IMR-90 (cell line): Measurements from ENCODE around the gene DNAJC17. TPM values are rescaled to one million over a fixed set of nuclear protein-coding genes. Genes with fewer than 3 reads are reported as not detected.

Source experiments
- ATAC-seq: fragments of 200-7000 bp; cut with Tn5 transposase; 2 replicates; pipeline ENCODE4 v1.9.1; 2020; ENCODE audit warnings: low read depth, mild to moderate bottlenecking, moderate library complexity
- BruUV-seq: library from RNA; stranded (reverse); fragments of 400-500 nt; replicated peaks from 2 replicates; lab custom pipeline; 2021; lab: Mats Ljungman, UMichigan
- CTCF ChIA-PET: fragments of 300-600 bp; formaldehyde crosslinking; extraction: SDS; loops from one replicate; lab custom pipeline; 2021; ENCODE audit warnings: antibody characterized with exemption; lab: Yijun Ruan, JAX
- POLR2A ChIA-PET: fragments of 300-600 bp; sonication (Branson Sonifier 250); formaldehyde crosslinking; loops from one replicate; lab custom pipeline; 2022; ENCODE audit warnings: antibody characterized with exemption; ENCODE audit not compliant: unreplicated experiment; lab: Charles Lee
- DNase-seq: peaks from one replicate; pipeline ENCODE4 v3.0.0; 2013
- H2AFZ ChIP-seq: replicated peaks from 2 replicates; pipeline ENCODE3; 2013; ENCODE audit warnings: low read length, mild to moderate bottlenecking; ENCODE audit not compliant: poor library complexity
- H2AK5ac ChIP-seq: 2 replicates; pipeline ENCODE4 v1.6.1; 2013; ENCODE audit warnings: low read depth, low read length, inconsistent platforms
- H2AK9ac ChIP-seq: replicated peaks from 2 replicates; pipeline ENCODE3; 2013; ENCODE audit warnings: mild to moderate bottlenecking, low read depth, low read length, moderate library complexity; ENCODE audit not compliant: poor library complexity
- H2BK120ac ChIP-seq: 2 replicates; pipeline ENCODE4 v1.6.1; 2013; ENCODE audit warnings: low read depth, low read length, inconsistent platforms
- H2BK15ac ChIP-seq: 3 replicates; pipeline ENCODE4 v1.6.1; 2013; ENCODE audit warnings: low read depth, low read length, inconsistent platforms
- H2BK20ac ChIP-seq: 2 replicates; pipeline ENCODE4 v1.6.1; 2013; ENCODE audit warnings: low read depth, mild to moderate bottlenecking, inconsistent platforms, low read length, moderate library complexity
- H2BK5ac ChIP-seq: 2 replicates; pipeline ENCODE4 v1.6.1; 2013; ENCODE audit warnings: mild to moderate bottlenecking, low read depth, low read length, inconsistent platforms; ENCODE audit not compliant: poor library complexity, severe bottlenecking
- H3K14ac ChIP-seq: replicated peaks from 2 replicates; pipeline ENCODE4 v1.6.1; 2013; ENCODE audit warnings: low read depth, low read length, inconsistent platforms
- H3K18ac ChIP-seq: 2 replicates; pipeline ENCODE4 v1.6.1; 2013; ENCODE audit warnings: low read depth, low read length, control low read depth
- H3K23ac ChIP-seq: 2 replicates; pipeline ENCODE4 v1.6.1; 2013; ENCODE audit warnings: low read depth, low read length, inconsistent platforms
- H3K27ac ChIP-seq: 2 replicates; pipeline ENCODE4 v1.5.1; 2013; ENCODE audit warnings: mild to moderate bottlenecking, control low read depth, low read length; ENCODE audit not compliant: insufficient read depth
- H3K27me3 ChIP-seq: 2 replicates; pipeline ENCODE4 v1.6.1; 2013; ENCODE audit warnings: low read length; ENCODE audit not compliant: control insufficient read depth, insufficient read depth
- H3K36me3 ChIP-seq: 2 replicates; pipeline ENCODE4 v1.6.1; 2013; ENCODE audit warnings: low read length, mixed read lengths; ENCODE audit not compliant: control insufficient read depth, insufficient read depth
- H3K4ac ChIP-seq: 2 replicates; pipeline ENCODE4 v1.6.1; 2013; ENCODE audit warnings: low read depth, low read length, inconsistent platforms
- H3K4me1 ChIP-seq: 2 replicates; pipeline ENCODE4 v1.6.1; 2013; ENCODE audit warnings: low read length, mixed read lengths; ENCODE audit not compliant: control insufficient read depth, insufficient read depth
- H3K4me2 ChIP-seq: 2 replicates; pipeline ENCODE4 v1.6.1; 2013; ENCODE audit warnings: low read depth, mild to moderate bottlenecking, control low read depth, low read length, moderate library complexity
- H3K4me3 ChIP-seq: 2 replicates; pipeline ENCODE4 v1.5.1; 2013; ENCODE audit warnings: low read depth, mild to moderate bottlenecking, control low read depth, low read length, moderate library complexity; ENCODE audit not compliant: insufficient read depth
- H3K56ac ChIP-seq: 2 replicates; pipeline ENCODE4 v1.6.1; 2013; ENCODE audit warnings: low read length, inconsistent platforms; ENCODE audit not compliant: insufficient read depth; ENCODE audit errors: extremely low read depth
- H3K79me1 ChIP-seq, 2 experiments: 2 replicates each; pipeline ENCODE4 v1.6.1; 2013; ENCODE audit warnings: low read length in 2 of 2, inconsistent platforms in 1 of 2, low read depth in 1 of 2
- H3K9ac ChIP-seq: 2 replicates; pipeline ENCODE4 v1.6.1; 2013; ENCODE audit warnings: low read depth, low read length, control low read depth
- H3K9me1 ChIP-seq: 2 replicates; pipeline ENCODE4 v1.6.1; 2013; ENCODE audit warnings: low read length, inconsistent platforms; ENCODE audit not compliant: insufficient read depth
- H3K9me3 ChIP-seq: 2 replicates; pipeline ENCODE4 v1.6.1; 2013; ENCODE audit warnings: low read length; ENCODE audit not compliant: control insufficient read depth, insufficient read depth
- H4K20me1 ChIP-seq: 2 replicates; pipeline ENCODE4 v1.6.1; 2013; ENCODE audit warnings: low read length, inconsistent platforms; ENCODE audit not compliant: insufficient read depth
- H4K5ac ChIP-seq: 2 replicates; pipeline ENCODE4 v1.6.1; 2013; ENCODE audit warnings: mild to moderate bottlenecking, low read depth, low read length, control low read depth
- H4K8ac ChIP-seq, 2 experiments: 2 replicates each; pipeline ENCODE4 v1.6.1; 2013; ENCODE audit warnings: low read depth in 2 of 2, low read length in 2 of 2, control low read depth in 1 of 2, inconsistent platforms in 1 of 2
- H4K91ac ChIP-seq: 2 replicates; pipeline ENCODE4 v1.6.1; 2013; ENCODE audit warnings: low read depth, low read length, inconsistent platforms; ENCODE audit not compliant: insufficient read depth
- BHLHE40 ChIP-seq: fragments of 150-350 bp; IDR thresholded peaks from 2 replicates; pipeline ENCODE4 v1.6.1; 2016; ENCODE audit warnings: mild to moderate bottlenecking, low read depth, low read length
- CHD1 ChIP-seq: IDR thresholded peaks from 2 replicates; pipeline ENCODE4 v1.6.1; 2012; ENCODE audit warnings: low read depth, low read length, improper control_type of control experiment
- CTCF ChIP-seq: conservative IDR thresholded peaks from 2 replicates; pipeline ENCODE4 v1.5.1; 2012; ENCODE audit warnings: mild to moderate bottlenecking, low read depth, low read length, improper control_type of control experiment
- ELK1 ChIP-seq: fragments of 150-350 bp; IDR thresholded peaks from 2 replicates; pipeline ENCODE4 v1.6.1; 2016; ENCODE audit warnings: low read depth, mild to moderate bottlenecking, low read length, moderate library complexity, borderline replicate concordance
- FOS ChIP-seq: fragments of 150-350 bp; IDR thresholded peaks from 2 replicates; pipeline ENCODE4 v1.6.1; 2016; ENCODE audit warnings: low read depth, low read length
- MXI1 ChIP-seq: IDR thresholded peaks from 2 replicates; pipeline ENCODE4 v1.6.1; 2012; ENCODE audit warnings: low read depth, mild to moderate bottlenecking, low read length, moderate library complexity, borderline replicate concordance
- POLR2A ChIP-seq: IDR thresholded peaks from 2 replicates; pipeline ENCODE4 v1.6.1; 2012; ENCODE audit warnings: mild to moderate bottlenecking, low read depth, low read length
- RAD21 ChIP-seq: IDR thresholded peaks from 2 replicates; pipeline ENCODE4 v1.6.1; 2012; ENCODE audit warnings: low read length, improper control_type of control experiment
- RCOR1 ChIP-seq: IDR thresholded peaks from 2 replicates; pipeline ENCODE4 v1.6.1; 2012; ENCODE audit warnings: mild to moderate bottlenecking, low read length, improper control_type of control experiment; ENCODE audit not compliant: insufficient replicate concordance
- RFX5 ChIP-seq: IDR thresholded peaks from 2 replicates; pipeline ENCODE4 v1.8.0; 2012; ENCODE audit warnings: low read depth, mild to moderate bottlenecking, low read length, moderate library complexity
- SMC3 ChIP-seq: fragments of 150-350 bp; IDR thresholded peaks from 2 replicates; pipeline ENCODE4 v1.6.1; 2016; ENCODE audit warnings: low read depth, mild to moderate bottlenecking, antibody characterized with exemption, low read length, moderate library complexity
- WGBS, 2 experiments: methylation state at CpG; one replicate each; pipeline versions ENCODE4 v1.1.5 to v1.1.7; 2013; ENCODE audit warnings: missing lambda C conversion rate in 2 of 2; ENCODE audit not compliant: insufficient read length in 1 of 2; ENCODE audit errors: extremely low coverage in 2 of 2; 5-methylcytosine and 5-hydroxymethylcytosine counted together
- dilution Hi-C: fragments of 300-500 bp; cut with HindIII; formaldehyde crosslinking; loops from one replicate; pipeline ENCODE4 v1.14.3; 2018; ENCODE audit warnings: low sequenced_read_pairs; ENCODE audit not compliant: unreplicated experiment
- in situ Hi-C: fragments of 300-500 bp; cut with MboI; formaldehyde crosslinking; loops from 3 replicates; pipeline ENCODE4 v1.14.3; 2019; ENCODE audit warnings: low sequenced_read_pairs, inconsistent platforms, mixed read lengths
- intact Hi-C: fragments of 100-400 bp; cut with micrococcal nuclease; formaldehyde crosslinking; loops from 2 replicates; pipeline ENCODE4 v1.10.0; 2022
- polyA plus RNA-seq, 3 experiments: library from polyadenylated mRNA; depleted of rRNA; stranded (reverse); fragments of >200 nt; gene quantifications; 2 replicates each; pipeline ENCODE4 v1.2.3, GENCODE V29; 2012; ENCODE audit warnings: low replicate concordance in 1 of 3
- total RNA-seq: library from RNA; depleted of rRNA; stranded (reverse); fragments of >200 nt; gene quantifications from 2 replicates; pipeline ENCODE4 v1.2.3, GENCODE V29; 2012

DNAJC17 gene
- total and polyA plus RNA-seq, 2 of the 4 experiments (the other 2 are of a cell fraction) = 58.6 to 107 TPM

- Histone ChIP-seq H3K23ac (no peak overlapping the region), H2BK120ac (no peak overlapping the region), H2AK9ac (no peak overlapping the region), H2BK15ac (no peak overlapping the region), H2BK20ac (no peak overlapping the region), H4K20me1 (0 out of 2 replicates have a peak, but pooled peaks cover 5% of the 10 kb centered on the region), H3K79me1 (peaks cover 6 to 44% of the 10 kb centered on the region in 2 experiments; a peak in 3 of 4 replicates), H2AFZ (no peak overlapping the region), H3K14ac (no peak overlapping the region), H4K91ac (no peak overlapping the region), H3K4me3 (no peak overlapping the region), H4K8ac (no peak overlapping the region), H3K56ac (no peak overlapping the region), H3K4me1 (no peaks in the 10 kb centered on the region; the same call in 1 of the 2 replicates), H4K5ac (no peak overlapping the region), H3K36me3 (peaks cover 30% of the 10 kb centered on the region), H2BK5ac (no peak overlapping the region), H3K9ac (no peak overlapping the region), H3K4me2 (no peak overlapping the region), H3K18ac (no peak overlapping the region), H3K27ac (no peak overlapping the region), H3K9me1 (no peaks in the 10 kb centered on the region), H3K9me3 (no peaks in the 10 kb centered on the region), H3K27me3 (no peaks in the 10 kb centered on the region), H2AK5ac (no peak overlapping the region), H3K4ac (no peak overlapping the region)
- WGBS, 2 experiments = no CpG with 5 or more reads among the region's 4 CpGs
- TF ChIP-seq SMC3 = no peak
- TF ChIP-seq CHD1 = no peak
- no peak for TF ChIP-seq MXI1
- TF ChIP-seq POLR2A = no peak
- TF ChIP-seq ELK1 = no peak
- no peak for TF ChIP-seq FOS
- TF ChIP-seq RCOR1 = no peak
- TF ChIP-seq CTCF = no peak
- TF ChIP-seq RAD21 = no peak
- no peak for TF ChIP-seq BHLHE40
- no peak for TF ChIP-seq RFX5
- ATAC-seq = no peak
- intact Hi-C loops = no loop called here
- ChIA-PET POLR2A (no interaction called here), CTCF (no interaction called here)
- in situ Hi-C loops = no loop called here
- dilution Hi-C loops = no loop called here
- DNase-seq = no peak
- BruUV-seq = no TSS peak
Observed at GRCh38 chr15:40749151-40749630, 58.1 kb downstream of the DNAJC17 start.
